Suprapubic skin (tissue), 3 donors: ENCODE data around the gene CCBE1.

Experiments used
- CTCF ChIP-seq, 2 donors: fragments of 200-600 bp in 1 of 2; fragments of 450-650 bp in 1 of 2; sonication (generic) in 1 of 2; IDR thresholded peaks; one replicate each; pipeline ENCODE4 v1.5.1; 2016 to 2019; ENCODE audit warnings: antibody characterized with exemption in 2 of 2, mild to moderate bottlenecking in 1 of 2, moderate library complexity in 1 of 2
- POLR2A ChIP-seq, 2 donors: fragments of 450-650 bp; IDR thresholded peaks; one replicate each; pipeline ENCODE4 v1.6.1; 2017; ENCODE audit warnings: antibody characterized with exemption in 2 of 2, mild to moderate bottlenecking in 2 of 2, moderate library complexity in 2 of 2

GRCh38 chr18:59686260-59686659 is 11.0 kb downstream of the CCBE1 start:
- TF ChIP-seq CTCF (IDR thresholded peaks at IDR 0.05) (no peak), POLR2A (IDR thresholded peaks at IDR 0.05) (no peak)
